SK-N-SH (cell line): ENCODE data around the gene ZNF768. TPM values are rescaled to one million over a fixed set of nuclear protein-coding genes. Genes with fewer than 3 reads are reported as not detected.
A peak's percentile ranks its signal among the peaks of the same experiment; 100 is the strongest.

ENCODE experiments used
- CTCF ChIA-PET: fragments of 300-600, 350-600 bp; formaldehyde crosslinking; extraction: SDS; loops from one replicate; lab custom pipeline; 2021; lab: Yijun Ruan, JAX
- POLR2A ChIA-PET: fragments of 350-600 bp; sonication (Branson Sonifier 250); formaldehyde crosslinking; extraction: SDS; loops from one replicate; lab custom pipeline; 2020; ENCODE audit warnings: antibody characterized with exemption, inconsistent platforms; lab: Yijun Ruan, JAX
- DNase-seq: peaks from one replicate; pipeline ENCODE4 v3.0.0; 2012
- H2AFZ ChIP-seq: fragments of 200-600 bp; sonication (generic); 2 replicates; pipeline ENCODE4 v1.8.1; 2016; ENCODE audit warnings: antibody characterized with exemption, mild to moderate bottlenecking, low read depth
- H3F3A ChIP-seq: fragments of 200-600 bp; sonication (generic); replicated peaks from 2 replicates; pipeline ENCODE3; 2016; ENCODE audit warnings: antibody characterized with exemption, mild to moderate bottlenecking; ENCODE audit not compliant: insufficient read depth
- H3K27ac ChIP-seq, 2 experiments: fragments of 200-500 bp in 1 of 2; fragments of 200-600 bp in 1 of 2; sonication (Bioruptor generic) in 1 of 2; sonication (generic), shearing (Covaris generic) in 1 of 2; 2 replicates each; pipeline versions ENCODE4 v1.5.1 to v1.6.1; 2014 to 2016; ENCODE audit warnings: low read depth in 2 of 2, inconsistent platforms in 1 of 2, low read length in 1 of 2, mild to moderate bottlenecking in 1 of 2, mixed read lengths in 1 of 2
- H3K27me3 ChIP-seq: fragments of 200-600 bp; sonication (generic), shearing (Covaris generic); 2 replicates; pipeline ENCODE4 v1.6.1; 2016; ENCODE audit warnings: mixed run types; ENCODE audit not compliant: insufficient read depth
- H3K36me3 ChIP-seq, 2 experiments: fragments of 200-500 bp in 1 of 2; fragments of 200-600 bp in 1 of 2; sonication (Bioruptor generic) in 1 of 2; sonication (generic) in 1 of 2; replicated peaks in 1 of 2; 2 replicates each; pipeline versions ENCODE3 to v1.5.1; 2014 to 2016; ENCODE audit warnings: low read length in 1 of 2, mild to moderate bottlenecking in 1 of 2; ENCODE audit not compliant: insufficient read depth in 2 of 2, control insufficient read depth in 1 of 2
- H3K4me1 ChIP-seq, 2 experiments: fragments of 200-500 bp in 1 of 2; fragments of 200-600 bp in 1 of 2; sonication (Bioruptor generic) in 1 of 2; sonication (generic), shearing (Covaris generic) in 1 of 2; 2 replicates each; pipeline versions ENCODE4 v1.5.1 to v1.6.1; 2014 to 2016; ENCODE audit warnings: low read depth in 1 of 2, low read length in 1 of 2, mixed run types in 1 of 2; ENCODE audit not compliant: insufficient read depth in 2 of 2, control insufficient read depth in 1 of 2
- H3K4me2 ChIP-seq: fragments of 200-600 bp; sonication (generic), shearing (Covaris generic); 2 replicates; pipeline ENCODE4 v1.6.1; 2017; ENCODE audit warnings: mixed run types
- H3K4me3 ChIP-seq, 2 experiments: fragments of 200-500 bp in 1 of 2; fragments of 200-600 bp in 1 of 2; sonication (Bioruptor generic) in 1 of 2; sonication (generic), shearing (Covaris generic) in 1 of 2; 2 replicates each; pipeline versions ENCODE4 v1.5.1 to v1.8.1; 2014 to 2016; ENCODE audit warnings: low read depth in 2 of 2, inconsistent platforms in 1 of 2, low read length in 1 of 2, mild to moderate bottlenecking in 1 of 2, mixed read lengths in 1 of 2, moderate library complexity in 1 of 2
- H3K79me2 ChIP-seq: fragments of 200-600 bp; sonication (generic); 2 replicates; pipeline ENCODE4 v1.8.1; 2017; ENCODE audit warnings: mild to moderate bottlenecking; ENCODE audit not compliant: insufficient read depth
- H3K9ac ChIP-seq: fragments of 200-600 bp; sonication (generic); 2 replicates; pipeline ENCODE4 v1.6.1; 2017; ENCODE audit warnings: mixed run types
- H3K9me2 ChIP-seq: fragments of 200-600 bp; sonication (generic); 2 replicates; pipeline ENCODE4 v1.6.1; 2017; ENCODE audit warnings: mixed run types
- H3K9me3 ChIP-seq: fragments of 200-600 bp; sonication (generic); 2 replicates; pipeline ENCODE4 v1.6.1; 2017; ENCODE audit warnings: mixed run types, mild to moderate bottlenecking, moderate library complexity
- H4K20me1 ChIP-seq: fragments of 200-600 bp; sonication (generic); 2 replicates; pipeline ENCODE4 v1.6.1; 2017; ENCODE audit warnings: mild to moderate bottlenecking, mixed run types; ENCODE audit not compliant: insufficient read depth
- CHD2 ChIP-seq: fragments of 150-350 bp; IDR thresholded peaks from 2 replicates; pipeline ENCODE4 v1.6.1; 2018; ENCODE audit warnings: low read length; ENCODE audit not compliant: partially characterized antibody
- EZH2phosphoT487 ChIP-seq: fragments of 200-600 bp; sonication (generic); IDR thresholded peaks from 2 replicates; pipeline ENCODE4 v1.6.1; 2017; ENCODE audit warnings: low read depth, mixed run types, mild to moderate bottlenecking, antibody characterized with exemption, moderate library complexity, borderline replicate concordance
- FOSL2 ChIP-seq: IDR thresholded peaks from 2 replicates; pipeline ENCODE4 v1.4.0; 2012; ENCODE audit warnings: low read depth, mild to moderate bottlenecking, moderate library complexity, borderline replicate concordance
- IRF3 ChIP-seq: fragments of 150-350 bp; IDR thresholded peaks from 2 replicates; pipeline ENCODE4 v1.6.1; 2016; ENCODE audit warnings: mild to moderate bottlenecking, low read depth, low read length
- MEF2A ChIP-seq: IDR thresholded peaks from 2 replicates; pipeline ENCODE4 v1.4.0; 2012; ENCODE audit warnings: low read depth, borderline replicate concordance
- REST ChIP-seq: IDR thresholded peaks from 2 replicates; pipeline ENCODE4 v1.6.1; 2012; ENCODE audit warnings: mild to moderate bottlenecking, low read depth, low read length, moderate library complexity
- SIN3A ChIP-seq: IDR thresholded peaks from 2 replicates; pipeline ENCODE4 v1.6.1; 2012; ENCODE audit warnings: low read depth, mild to moderate bottlenecking, low read length, moderate library complexity, borderline replicate concordance
- SMC3 ChIP-seq: IDR thresholded peaks from 2 replicates; pipeline ENCODE4 v1.6.1; 2012; ENCODE audit warnings: low read depth, low read length, improper control_type of control experiment
- YY1 ChIP-seq: IDR thresholded peaks from 2 replicates; pipeline ENCODE4 v1.4.0; 2012; ENCODE audit warnings: low read depth, mild to moderate bottlenecking
- WGBS: methylation state at CpG from one replicate; pipeline ENCODE4 v1.1.6; 2017; ENCODE audit warnings: low lambda C conversion rate; 5-methylcytosine and 5-hydroxymethylcytosine counted together
- polyA plus RNA-seq, 3 experiments: library from polyadenylated mRNA; depleted of rRNA; stranded (reverse); fragments of >200 nt; gene quantifications; 2 replicates each; pipeline ENCODE4 v1.2.3, GENCODE V29; 2012
- TF ChIP-seq, protein P1 (sequence below): fragments of 150-350 bp; IDR thresholded peaks from 2 replicates; pipeline ENCODE4 v1.6.1; 2017; ENCODE audit warnings: antibody characterized with exemption, low read length, low read depth, borderline replicate concordance
- TF ChIP-seq, protein P2 (sequence below): IDR thresholded peaks from 2 replicates; pipeline ENCODE4 v1.4.0; 2012; ENCODE audit warnings: low read depth

The ZNF768 gene
- polyA plus RNA-seq, 1 of the 3 experiments (the other 2 are of a cell fraction) = 26.0 TPM

DNA sequence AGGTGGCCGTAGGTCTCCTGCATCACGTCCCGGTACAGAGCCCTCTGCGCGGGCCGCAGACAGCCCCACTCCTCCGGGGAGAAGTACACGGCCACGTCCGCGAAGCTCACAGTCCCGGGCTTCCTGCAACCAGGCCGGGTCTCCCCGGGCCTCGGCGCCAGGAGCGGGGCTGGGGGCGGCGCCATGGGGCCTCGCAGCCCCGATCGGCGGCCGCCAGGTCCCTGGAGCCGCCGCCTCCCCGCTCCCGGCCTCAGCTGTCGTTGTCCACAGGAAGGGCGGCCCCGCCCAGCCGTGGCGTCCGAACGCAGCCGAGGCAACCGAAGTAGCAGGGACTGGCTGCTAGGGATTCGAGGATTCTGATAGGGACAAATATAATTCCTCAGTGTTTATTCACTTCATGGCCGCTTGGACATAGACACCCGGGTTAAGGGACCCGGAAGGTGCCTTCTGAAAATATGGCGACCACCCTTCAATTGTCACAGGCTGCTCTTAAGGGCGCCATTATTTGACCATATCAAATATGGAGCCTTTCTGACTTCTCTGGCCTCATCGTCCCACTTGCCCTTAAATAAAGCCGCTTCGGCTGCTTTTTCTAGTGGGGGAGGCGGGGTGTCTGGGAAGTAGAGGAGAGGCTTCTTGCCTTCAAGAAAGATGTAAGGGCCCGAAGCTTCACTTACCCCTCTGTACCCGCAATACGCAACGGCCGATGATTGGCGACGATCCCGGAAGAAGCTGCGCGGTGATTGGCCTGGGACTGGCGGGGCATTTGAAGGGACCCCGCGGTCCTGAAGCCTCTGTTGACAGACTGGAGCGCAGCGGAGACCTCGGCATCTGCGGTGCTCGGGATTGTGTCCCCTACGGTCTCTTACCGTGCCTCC, 45.3 kb upstream of the ZNF768 start, which contains the start of gene ZNF688 (continued):
- TF ChIP-seq CHD2 = peak; percentile 89
- TF ChIP-seq, protein P1, sequence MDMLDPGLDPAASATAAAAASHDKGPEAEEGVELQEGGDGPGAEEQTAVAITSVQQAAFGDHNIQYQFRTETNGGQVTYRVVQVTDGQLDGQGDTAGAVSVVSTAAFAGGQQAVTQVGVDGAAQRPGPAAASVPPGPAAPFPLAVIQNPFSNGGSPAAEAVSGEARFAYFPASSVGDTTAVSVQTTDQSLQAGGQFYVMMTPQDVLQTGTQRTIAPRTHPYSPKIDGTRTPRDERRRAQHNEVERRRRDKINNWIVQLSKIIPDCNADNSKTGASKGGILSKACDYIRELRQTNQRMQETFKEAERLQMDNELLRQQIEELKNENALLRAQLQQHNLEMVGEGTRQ = no peak
- TF ChIP-seq YY1 = peak; percentile 99
- TF ChIP-seq FOSL2 = no peak
- no peak for TF ChIP-seq MEF2A
- 0 out of 2 replicates have a peak, but pooled peaks have one; percentile 12 for TF ChIP-seq SMC3
- TF ChIP-seq SIN3A = peak; percentile 99
- TF ChIP-seq, protein P2, sequence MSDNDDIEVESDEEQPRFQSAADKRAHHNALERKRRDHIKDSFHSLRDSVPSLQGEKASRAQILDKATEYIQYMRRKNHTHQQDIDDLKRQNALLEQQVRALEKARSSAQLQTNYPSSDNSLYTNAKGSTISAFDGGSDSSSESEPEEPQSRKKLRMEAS = peak; percentile 71; the same call in 1 of the 2 replicates
- no peak for TF ChIP-seq EZH2phosphoT487
- TF ChIP-seq IRF3 = no peak

GRCh38 chr16:30570636-30571444, 44.5 kb upstream of the ZNF768 start:
- Histone ChIP-seq H3K9me3 (no peaks in the 10 kb centered on the region), H3K27me3 (no peaks in the 10 kb centered on the region), H3K36me3 (no peaks in the 10 kb centered on the region), H3K79me2 (no peaks in the 10 kb centered on the region; the same call in 1 of the 2 replicates), H3K27ac (peak overlapping the region; percentile 83 to 96), H3K4me2 (peak overlapping the region; percentile 94), H4K20me1 (no peaks in the 10 kb centered on the region), H3F3A (peaks cover 16% of the 10 kb centered on the region), H3K4me1 (peaks cover 5 to 12% of the 10 kb centered on the region in 2 experiments; a peak in 1 of 4 replicates), H3K9me2 (no peaks in the 10 kb centered on the region), H3K4me3 (peak overlapping the region; percentile 64 to 68), H3K9ac (peak overlapping the region; percentile 87), H2AFZ (peak overlapping the region; percentile 92; the same call in 1 of the 2 replicates)
- TF ChIP-seq YY1 = no peak
- peak; percentile 86 for TF ChIP-seq REST
- WGBS = 37% methylated on average over 11 of the region's 22 CpGs
- ChIA-PET POLR2A (interaction anchor here (0.7 to 2.8 kb wide), 7 partner anchors 9 to 114 kb away, joined by 3 to 44 read pairs (median 4); partner anchors contain the start of genes ZNF747, ZNF764 and ZNF785), CTCF (interaction anchor here (0.7 to 2.7 kb wide), 11 partner anchors 12 to 161 kb away, joined by 3 to 10 read pairs (median 4); partner anchors contain the start of genes DCTPP1, FBRS, ZNF689 and ZNF747)
- DNase-seq = peak; percentile 74
